ENCODE data around the gene HOXA4. TPM values are rescaled to one million over a fixed set of nuclear protein-coding genes. Genes with fewer than 3 reads are reported as not detected.

Gene HOXA4
- total RNA-seq, 1 experiment from 2014 or later = not detected

GRCh38 chr7:27128776-27129728, 1.5 kb downstream of the HOXA4 start (continued):
- no peak for TF ChIP-seq CDX4 (CRISPR knock-in tag; IDR thresholded peaks at IDR 0.05; ENCODE audit: borderline replicate concordance)
- no peak for TF ChIP-seq ATF2 (CRISPR knock-in tag; IDR thresholded peaks at IDR 0.05; ENCODE audit: borderline replicate concordance, low read depth)
- no peak for TF ChIP-seq AR (CRISPR knock-in tag; IDR thresholded peaks at IDR 0.05)
- no peak for TF ChIP-seq ZNF232 (CRISPR knock-in tag; IDR thresholded peaks at IDR 0.05)
- no peak for TF ChIP-seq E2F5 (CRISPR knock-in tag; IDR thresholded peaks at IDR 0.05)
- no peak for TF ChIP-seq NR1H2 (CRISPR knock-in tag; IDR thresholded peaks at IDR 0.05)
- no peak for TF ChIP-seq NFATC4 (CRISPR knock-in tag; IDR thresholded peaks at IDR 0.05)
- TF ChIP-seq IRF2 (CRISPR knock-in tag; IDR thresholded peaks at IDR 0.05; ENCODE audit: borderline replicate concordance, low read depth) = no peak
- no peak for TF ChIP-seq NFYB (CRISPR knock-in tag; conservative IDR thresholded peaks at IDR 0.05; ENCODE audit: low read depth)
- TF ChIP-seq NR2C2 (CRISPR knock-in tag; IDR thresholded peaks at IDR 0.05) = no peak

GRCh38 chr7:27128034-27128433, 2.5 kb downstream of the HOXA4 start:
- H3K9me3 Mint-ChIP-seq = no peaks in the 10 kb centered on the region
- CTCF ChIA-PET = interaction anchor here (1.1 to 1.5 kb wide), 2 partner anchors 33 to 52 kb away, joined by 5 to 6 read pairs; no protein-coding TSS in a partner anchor
- peaks cover 96% of the 10 kb centered on the region for H3K27me3 Mint-ChIP-seq (ENCODE audit: low read depth)
- POLR2A ChIA-PET = no interaction called here
- no peak for DNase-seq (ENCODE audit: low spot score)
- peaks cover 15% of the 10 kb centered on the region for H3K4me1 Mint-ChIP-seq
- H3K36me3 Mint-ChIP-seq = no peaks in the 10 kb centered on the region
- no peak overlapping the region for H3K4me3 Mint-ChIP-seq
- no peak for ATAC-seq
- H3K27ac Mint-ChIP-seq = no peak overlapping the region
- TF ChIP-seq FOXP1 (CRISPR knock-in tag; IDR thresholded peaks at IDR 0.05; ENCODE audit: borderline replicate concordance) (no peak), ZMAT4 (CRISPR knock-in tag; IDR thresholded peaks at IDR 0.05) (no peak), E2F4 (CRISPR knock-in tag; IDR thresholded peaks at IDR 0.05; ENCODE audit: borderline replicate concordance, low read depth) (no peak), PREB (CRISPR knock-in tag; IDR thresholded peaks at IDR 0.05; ENCODE audit: borderline replicate concordance) (no peak), ZBTB21 (CRISPR knock-in tag; IDR thresholded peaks at IDR 0.05; ENCODE audit: borderline replicate concordance) (no peak), AR (CRISPR knock-in tag; IDR thresholded peaks at IDR 0.05) (no peak), CREM (CRISPR knock-in tag; IDR thresholded peaks at IDR 0.05) (no peak), GTF2I (CRISPR knock-in tag; conservative IDR thresholded peaks at IDR 0.05) (no peak), ESRRA (CRISPR knock-in tag; IDR thresholded peaks at IDR 0.05; ENCODE audit: borderline replicate concordance) (no peak), NR2C2 (CRISPR knock-in tag; IDR thresholded peaks at IDR 0.05) (no peak), MAX (CRISPR knock-in tag; IDR thresholded peaks at IDR 0.05) (no peak), ZNF512 (CRISPR knock-in tag; IDR thresholded peaks at IDR 0.05; ENCODE audit: borderline replicate concordance) (no peak)

All from WTC11 (cell line).